CD4-positive, alpha-beta T cell treated with Interleukin-17A for 4 hours (primary cell): Measurements from ENCODE around the gene TFEB.

ENCODE experiments used
- DNase-seq: peaks from one replicate; pipeline ENCODE4 v3.0.0-alpha.2; 2020; ENCODE audit warnings: mixed read lengths

Gene TFEB

DNA sequence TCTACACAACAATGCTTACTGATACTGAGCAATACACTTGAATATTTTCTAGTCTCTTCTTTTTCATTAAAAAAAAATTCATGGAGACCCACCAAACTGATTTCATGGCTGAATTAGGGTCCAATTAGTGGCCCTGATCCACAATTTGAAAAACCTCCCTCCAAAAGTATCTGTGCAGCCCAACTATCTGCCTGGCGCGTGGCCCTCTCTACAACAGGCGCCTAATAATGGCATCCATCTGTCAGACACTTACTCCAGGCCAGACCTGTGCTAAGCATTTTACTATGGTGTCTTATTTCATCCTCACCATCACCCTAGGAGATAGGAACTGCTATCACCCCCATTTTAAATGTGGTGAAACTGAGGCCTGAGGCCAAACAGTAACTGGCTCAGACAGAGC lies 14.0 kb downstream of the TFEB start:
- no peak for DNase-seq

DNA sequence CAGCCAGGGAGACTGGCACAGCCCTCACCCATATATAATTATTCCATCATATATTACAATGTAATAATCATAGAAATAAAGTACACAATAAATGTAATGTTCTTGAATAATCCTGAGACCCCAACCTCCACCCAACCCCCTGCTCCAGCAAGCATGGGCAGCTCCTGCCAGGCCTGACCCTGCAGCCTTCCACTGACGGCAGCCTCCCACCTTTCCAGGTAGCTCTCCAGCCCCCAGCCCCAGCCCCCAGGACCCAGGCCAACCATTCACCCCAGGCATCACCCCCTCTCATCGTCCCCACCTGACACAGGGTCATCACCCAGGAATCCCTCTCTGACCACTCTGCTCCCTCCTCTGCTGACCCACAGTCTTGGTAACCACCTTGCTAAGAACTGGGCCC lies 14.6 kb downstream of the TFEB start:
- no peak for DNase-seq

DNA sequence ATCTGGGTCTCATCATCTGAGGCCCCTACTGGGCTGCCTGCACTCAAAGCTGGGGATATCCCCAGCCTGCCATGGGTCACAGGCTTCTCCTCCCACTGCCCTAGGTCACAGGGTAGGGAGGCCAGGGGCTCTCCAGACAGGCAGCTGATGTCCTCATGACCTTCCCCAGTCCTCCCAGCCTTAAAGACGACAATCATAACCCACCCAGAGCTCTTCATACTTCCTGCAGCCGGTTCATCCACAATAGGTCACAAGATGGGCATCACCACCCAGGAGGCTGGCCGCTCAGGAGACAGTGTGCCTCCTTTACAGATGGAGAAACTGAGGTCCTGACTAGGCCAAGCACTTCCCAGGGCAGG lies 15.2 kb downstream of the TFEB start:
- no peak for DNase-seq

DNA sequence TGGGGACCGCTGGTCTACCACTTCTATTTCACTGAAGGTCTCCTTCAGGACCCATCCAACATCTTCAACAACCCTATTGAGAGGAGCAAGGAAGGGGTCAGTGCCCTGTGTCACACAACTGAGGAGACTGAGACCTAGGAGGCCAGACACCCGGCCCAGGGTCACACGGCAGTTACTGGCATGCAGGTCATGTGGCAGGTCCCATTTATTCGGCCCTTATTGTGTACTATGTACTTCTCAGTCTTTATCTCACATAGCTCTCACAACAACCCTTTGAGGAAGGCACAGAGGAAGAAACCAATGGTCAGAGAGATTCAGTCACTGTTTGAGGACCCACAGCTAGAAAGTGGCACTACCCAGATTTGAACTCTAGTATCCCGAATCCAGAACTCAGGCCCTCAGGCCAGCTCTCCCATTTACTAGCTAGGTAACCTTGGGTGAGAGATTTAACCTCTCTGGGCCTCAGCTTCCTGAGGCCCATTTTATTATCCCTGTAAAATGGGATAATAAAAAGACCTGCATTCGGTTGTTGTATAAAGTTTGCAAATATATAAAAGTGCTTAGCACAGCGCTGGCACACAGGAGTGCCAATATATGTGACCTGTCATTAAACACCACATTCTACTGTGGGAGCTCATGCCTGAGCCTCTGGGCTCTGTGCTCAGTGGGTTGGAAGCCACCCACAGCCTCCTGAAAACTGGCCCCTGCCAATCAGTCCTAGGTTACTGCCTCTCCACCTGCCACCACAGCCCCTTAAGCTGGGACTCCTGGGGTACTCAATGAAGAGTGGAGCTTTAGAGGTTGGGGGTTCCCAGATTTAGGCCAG lies 15.8 kb downstream of the TFEB start:
- DNase-seq = no peak

DNA sequence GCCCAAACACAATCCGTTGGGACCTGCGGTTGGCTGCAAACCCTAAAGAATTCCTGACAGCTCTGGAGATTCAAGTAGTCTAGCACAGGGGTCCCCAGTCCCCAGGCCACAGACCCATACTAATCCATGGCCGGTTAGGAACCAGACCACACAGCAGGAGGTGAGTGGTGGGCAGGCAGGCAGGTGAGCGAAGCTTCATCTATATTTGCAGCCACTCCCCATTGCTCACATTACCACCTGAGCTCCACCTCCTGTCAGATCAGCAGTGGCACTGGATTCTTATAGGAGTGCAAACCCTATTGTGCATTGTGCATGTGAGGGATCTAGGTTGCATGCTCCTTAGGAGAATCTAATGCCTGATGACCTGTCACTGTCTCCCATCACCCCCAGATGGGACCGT lies 16.6 kb downstream of the TFEB start:
- no peak for DNase-seq

DNA sequence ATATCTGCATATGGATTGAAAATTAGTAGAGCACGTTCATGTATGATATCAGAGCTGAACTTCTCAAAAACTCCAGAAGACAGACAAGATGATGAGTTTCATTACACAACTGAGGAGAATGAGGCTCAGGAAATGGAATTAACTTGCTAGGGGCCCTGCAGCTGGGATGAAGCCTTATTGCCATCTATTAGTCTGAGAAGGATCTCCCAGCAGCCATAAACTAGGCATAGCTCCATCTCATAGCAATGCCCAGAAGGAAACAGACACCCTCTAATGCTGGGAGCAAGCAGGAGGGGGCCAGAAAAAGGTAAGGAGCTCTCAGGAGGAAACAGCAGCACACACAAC lies 18.0 kb downstream of the TFEB start:
- no peak for DNase-seq

DNA sequence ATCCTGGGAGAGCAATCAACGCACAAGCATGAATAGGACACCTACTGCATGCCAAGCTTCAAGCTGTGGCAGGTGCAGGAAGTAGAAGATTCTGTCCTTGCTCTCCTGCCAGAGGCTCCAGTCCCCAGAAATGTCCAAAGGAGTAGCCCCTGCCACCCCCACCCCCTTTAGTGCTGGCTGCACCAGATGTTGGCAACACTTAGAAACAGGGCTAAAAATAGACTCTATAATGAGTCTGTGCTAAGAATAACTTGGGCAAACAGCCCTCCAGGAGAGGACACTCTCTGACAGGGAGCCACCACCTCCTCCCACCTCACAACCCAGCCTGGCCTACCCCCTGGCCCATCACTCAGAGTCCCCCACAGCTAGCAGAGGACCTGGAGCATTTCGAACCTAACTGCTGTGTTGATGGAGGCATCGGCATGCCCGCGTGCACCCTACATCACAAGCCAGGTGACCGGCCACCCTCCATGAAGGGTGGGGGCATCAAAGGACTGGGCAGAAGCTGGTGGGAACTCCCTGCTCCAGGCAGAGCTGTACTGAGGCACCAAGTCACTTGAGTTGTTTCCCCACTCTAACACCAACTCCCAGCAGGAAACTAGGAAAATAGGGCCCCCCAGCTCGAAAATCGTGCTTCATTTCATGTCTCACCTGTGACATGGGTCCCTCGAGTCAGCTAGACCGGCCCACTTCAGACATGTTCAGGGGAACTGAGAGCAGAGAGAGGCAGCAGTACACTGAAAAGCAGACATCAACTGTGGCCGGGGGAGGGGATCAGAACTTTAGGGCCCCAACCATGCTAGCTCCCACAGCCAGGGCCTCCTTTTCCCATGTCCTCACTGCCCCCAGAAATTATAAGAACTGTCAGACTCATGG lies 18.7 kb downstream of the TFEB start:
- DNase-seq = no peak

DNA sequence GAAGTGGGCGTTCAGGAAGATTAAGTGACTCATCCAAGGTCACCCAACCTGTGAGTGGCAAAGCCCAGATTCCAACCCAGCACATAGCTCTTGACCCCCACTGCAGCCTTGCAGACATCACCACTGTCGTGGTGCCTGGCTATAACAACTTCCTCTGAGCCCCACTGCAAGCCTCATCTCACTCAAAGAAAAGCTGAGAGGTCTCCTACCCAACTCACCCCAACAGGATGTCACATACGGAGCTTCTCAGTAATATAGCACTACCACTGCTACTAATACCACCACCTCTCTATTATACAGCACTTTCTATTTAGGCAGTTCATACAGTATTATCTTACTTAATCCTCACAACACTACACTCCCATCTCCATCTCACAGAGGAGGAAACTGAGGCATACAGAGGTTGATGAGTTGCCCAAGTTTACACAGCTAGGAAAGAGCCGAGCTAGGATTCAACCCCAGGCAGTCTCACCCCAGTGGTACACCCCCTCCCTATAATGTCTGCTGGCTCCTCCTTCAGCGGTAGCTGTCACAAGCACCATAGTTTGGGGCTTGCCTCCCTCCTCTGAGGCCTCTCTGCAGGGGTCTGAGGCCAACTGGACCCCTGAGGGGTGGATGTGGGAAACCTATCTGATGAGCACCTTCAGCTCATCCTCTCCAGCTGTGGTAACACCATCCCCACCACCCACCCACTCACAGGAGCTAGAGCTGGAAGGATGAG lies 19.5 kb downstream of the TFEB start:
- DNase-seq = no peak

DNA sequence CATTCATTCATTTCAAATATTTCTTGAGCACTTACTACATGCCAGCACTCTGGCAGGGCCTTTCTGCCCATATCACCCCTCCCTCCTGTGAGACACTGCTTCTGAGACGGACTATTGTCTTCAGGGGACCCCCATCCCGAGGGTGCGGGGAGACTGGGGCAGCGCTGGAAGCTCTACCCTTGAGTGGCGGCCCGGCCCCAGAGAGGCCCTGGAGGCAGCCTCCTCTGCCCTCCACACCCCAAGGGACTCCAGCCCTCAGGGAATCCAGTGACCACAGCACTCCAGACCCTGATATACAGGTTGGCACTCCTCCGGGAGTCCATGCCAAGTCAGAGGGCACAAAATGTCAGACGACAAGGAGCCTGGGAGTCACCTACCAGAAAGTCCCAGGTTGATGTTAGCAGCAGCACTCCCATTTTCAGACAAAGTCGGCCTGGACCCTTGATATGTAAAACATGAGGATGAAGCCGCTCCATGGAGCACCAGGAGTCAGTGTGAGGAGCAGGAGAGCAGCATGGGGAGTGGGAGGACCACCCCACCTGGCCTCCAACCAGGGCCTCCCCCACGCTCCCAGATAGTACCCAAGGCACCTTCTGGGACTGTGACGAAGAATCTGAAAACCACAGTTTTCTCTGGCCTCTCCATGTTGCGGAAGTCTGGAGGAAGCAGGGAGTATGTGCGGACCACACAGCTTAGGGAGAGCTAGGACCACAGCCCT lies 20.7 kb downstream of the TFEB start:
- DNase-seq = no peak

DNA sequence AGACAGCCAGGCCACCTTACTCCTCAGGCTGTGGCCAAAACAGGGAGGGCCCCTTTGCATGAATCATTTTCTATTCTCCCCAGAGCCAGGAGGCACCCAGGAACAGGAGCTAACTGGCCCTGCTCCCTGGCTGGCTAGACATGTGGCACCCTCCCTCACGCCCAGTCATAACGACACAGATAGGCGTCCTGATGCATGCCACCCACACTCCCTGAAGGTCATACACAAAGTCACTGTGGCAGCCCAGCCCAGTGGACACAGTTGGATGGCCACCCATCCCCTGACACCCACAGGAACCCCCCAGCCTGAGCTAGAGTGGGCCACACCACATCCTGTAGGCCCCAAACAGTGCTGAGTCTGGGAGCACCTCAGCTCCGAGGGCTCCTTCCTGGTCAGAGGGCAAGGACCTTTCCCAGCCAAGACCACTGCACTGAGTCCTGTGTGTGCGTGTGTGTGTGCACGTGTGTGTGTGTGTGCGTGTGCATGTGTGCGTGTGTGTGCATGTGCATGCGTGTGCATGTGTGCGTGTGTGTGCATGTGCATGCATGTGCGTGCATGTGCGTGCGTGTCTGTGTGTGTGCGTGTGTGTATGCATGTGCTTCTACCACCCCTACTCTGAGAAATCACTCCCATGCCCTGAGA lies 21.6 kb downstream of the TFEB start:
- DNase-seq = no peak

DNA sequence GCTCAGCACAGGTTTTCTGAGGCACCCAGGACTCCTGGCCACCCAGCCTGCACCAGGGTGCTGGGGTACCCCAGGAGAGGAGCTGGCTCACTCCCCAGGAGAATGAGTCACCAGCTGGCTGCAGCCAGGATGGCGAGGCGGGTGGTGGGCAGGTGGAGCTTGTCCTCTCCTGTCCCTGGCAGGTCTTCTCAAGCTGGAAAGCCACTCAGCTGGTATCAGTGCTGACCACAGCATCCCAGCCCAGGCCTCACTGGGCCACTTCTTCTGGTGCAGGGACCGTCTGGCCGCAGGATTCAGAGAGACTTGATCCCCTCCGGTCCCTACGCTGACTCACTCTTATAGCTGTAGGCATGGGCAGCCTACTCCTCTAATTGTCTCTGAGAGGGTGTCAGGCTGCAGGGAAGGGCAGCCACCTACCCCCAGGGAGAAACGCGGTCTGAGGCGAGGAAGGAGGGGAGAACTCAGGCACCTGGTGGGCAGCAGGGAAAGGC lies 22.2 kb downstream of the TFEB start:
- no peak for DNase-seq

DNA sequence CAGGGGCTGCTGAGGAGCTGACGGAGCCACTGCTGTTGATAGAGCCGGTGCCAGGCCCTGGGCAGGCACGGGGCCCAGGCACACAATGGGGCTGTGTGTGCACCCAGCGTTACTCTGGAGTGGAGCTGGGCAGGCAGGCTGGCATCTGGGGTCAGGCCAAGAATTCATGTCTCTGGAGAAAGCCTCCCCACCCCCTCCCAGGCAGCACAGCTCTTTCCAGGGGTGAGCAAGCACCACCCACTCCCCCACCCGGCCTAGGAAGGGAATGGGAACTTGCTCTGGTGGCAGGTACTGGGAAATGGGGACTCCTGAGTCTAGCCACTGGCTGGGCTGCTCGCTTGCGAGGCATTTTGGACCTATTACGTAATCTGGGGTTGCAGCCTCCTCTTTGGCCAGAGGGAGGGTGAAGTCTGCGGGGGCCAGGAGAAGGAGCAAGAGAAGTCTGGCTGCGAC lies 22.7 kb downstream of the TFEB start:
- DNase-seq = no peak

DNA sequence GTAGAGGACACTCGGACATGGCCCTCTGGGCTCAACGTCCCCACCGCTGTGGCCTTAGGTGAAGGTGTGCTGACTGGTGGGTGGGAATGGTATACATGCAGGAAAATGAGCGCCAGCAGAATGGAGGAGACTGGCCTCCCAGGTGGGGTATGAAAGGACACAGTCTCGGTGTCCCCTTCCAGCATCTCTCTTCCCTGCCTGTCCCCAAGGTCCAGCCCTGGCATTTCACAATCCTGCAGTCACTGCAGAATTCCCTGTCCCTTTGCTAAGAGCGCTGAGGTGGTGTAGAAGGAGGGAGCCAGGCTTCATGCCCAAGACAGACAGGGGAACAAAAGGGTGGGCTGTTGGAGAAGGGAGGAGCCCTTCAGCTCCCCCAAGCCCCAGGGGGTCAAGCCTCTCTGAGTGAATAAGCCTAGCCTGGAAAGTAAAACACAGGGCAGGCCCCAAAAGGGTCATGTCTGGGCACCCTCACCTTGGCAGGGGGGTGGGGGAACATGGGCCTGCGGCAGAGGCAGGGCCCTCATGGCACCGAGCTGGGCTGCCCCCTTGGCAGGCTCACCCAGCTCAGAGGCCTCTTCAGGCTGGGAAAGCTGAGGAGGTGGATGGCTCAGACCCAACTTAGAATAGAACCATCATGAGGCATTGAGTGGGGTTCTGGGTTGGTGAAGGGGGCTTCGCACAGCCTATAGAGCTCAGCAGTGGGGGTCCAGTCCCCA lies 23.9 kb downstream of the TFEB start:
- DNase-seq = no peak

DNA sequence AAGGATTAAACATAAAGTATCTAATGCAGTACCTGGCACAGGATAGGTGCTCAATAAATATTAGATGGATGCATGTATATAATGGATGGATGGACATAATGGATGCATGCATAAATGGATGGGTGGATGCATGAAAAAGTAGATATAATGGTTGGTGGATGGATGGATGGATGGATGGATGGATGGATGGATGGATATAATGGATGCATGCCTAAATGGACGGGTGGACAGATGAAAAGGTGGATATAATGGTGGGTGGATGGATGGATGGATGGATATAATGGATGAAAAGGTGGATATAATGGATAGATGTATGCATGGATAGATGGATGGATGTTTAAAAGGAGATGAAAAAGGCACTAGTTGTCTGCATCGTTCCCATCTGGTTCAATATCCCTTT lies 26.0 kb downstream of the TFEB start:
- DNase-seq = no peak

DNA sequence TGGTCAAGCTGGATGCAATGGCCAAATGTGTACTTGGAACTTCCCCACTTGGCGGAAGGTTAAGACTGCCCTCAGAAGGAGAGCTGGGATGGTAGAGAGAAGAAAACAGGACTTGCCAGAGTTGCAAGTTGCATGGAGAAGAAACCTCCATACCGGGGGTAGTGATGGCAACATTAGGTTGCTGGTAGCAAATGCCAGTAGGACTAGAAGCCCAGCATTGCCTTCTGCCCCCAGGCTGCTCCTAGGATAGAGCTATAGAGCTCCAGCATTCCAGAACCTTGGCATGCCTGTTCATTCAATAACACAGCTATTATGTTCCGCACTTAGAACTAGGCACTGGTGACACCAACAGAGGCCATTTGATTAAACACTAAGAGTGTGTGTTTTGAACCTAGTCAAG lies 26.6 kb downstream of the TFEB start:
- no peak for DNase-seq

DNA sequence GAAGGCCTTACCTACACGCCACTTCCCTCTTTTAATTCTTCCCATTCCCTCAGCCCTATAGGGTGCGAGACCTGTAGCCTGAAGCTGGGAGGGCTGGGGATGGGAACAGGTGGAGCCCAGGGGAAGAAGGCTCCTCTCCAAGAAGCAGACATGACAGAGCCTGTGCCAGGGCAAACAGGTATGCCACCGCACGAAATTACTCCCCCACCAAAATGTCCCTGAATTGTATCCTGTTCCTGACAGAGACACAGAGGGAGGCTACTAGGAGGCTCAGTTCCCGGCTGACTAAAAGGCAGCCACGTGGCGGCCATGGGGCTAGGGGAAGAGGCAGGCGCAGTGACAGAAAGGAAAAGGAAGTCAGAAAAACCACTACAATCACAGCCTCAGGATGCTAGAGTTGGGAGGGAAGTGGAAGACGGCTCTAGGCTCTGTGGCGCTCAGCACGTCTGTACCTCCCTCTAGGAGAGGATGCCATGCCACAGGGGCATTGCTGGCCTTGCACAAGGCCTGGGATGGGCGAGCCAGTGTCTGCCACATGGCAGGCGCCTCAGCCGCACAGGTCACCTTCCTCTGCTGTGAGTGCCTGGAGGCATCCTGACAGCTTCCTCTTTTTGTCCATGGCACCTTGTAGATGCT lies 27.7 kb downstream of the TFEB start:
- peak; percentile 65 for DNase-seq

DNA sequence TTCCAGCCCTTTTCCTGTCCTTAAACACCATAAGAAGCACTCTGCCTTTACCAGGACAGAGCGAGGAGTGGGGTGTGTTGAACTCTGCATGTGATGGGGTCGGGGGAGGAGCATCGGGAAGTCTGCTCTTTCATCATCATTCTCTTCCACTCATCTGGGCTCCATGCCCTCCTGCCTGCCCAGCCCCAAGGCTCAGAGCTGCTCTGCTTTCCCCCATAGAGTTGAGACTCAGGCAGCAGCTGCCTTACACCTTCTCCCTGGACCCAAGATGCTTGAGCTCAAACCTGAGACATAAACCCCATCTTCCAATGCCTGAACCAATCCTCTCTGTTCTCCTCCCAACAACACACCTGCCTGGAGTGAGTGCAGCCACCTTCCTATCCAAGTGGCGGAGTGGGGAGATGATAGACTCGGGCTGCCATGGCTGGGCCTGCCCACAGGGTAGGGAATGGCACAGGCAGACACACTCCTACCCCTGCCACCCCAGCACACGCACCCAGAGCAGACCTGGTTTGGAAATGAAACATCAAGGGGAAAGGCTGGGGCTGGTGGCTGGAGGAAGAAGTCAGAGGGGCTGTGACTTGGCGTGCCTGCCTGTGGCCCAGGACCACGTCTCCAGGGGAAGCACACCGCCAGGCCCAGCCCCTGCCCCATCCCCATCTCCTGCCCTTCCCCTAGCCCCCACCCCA lies 28.4 kb downstream of the TFEB start:
- DNase-seq = no peak

DNA sequence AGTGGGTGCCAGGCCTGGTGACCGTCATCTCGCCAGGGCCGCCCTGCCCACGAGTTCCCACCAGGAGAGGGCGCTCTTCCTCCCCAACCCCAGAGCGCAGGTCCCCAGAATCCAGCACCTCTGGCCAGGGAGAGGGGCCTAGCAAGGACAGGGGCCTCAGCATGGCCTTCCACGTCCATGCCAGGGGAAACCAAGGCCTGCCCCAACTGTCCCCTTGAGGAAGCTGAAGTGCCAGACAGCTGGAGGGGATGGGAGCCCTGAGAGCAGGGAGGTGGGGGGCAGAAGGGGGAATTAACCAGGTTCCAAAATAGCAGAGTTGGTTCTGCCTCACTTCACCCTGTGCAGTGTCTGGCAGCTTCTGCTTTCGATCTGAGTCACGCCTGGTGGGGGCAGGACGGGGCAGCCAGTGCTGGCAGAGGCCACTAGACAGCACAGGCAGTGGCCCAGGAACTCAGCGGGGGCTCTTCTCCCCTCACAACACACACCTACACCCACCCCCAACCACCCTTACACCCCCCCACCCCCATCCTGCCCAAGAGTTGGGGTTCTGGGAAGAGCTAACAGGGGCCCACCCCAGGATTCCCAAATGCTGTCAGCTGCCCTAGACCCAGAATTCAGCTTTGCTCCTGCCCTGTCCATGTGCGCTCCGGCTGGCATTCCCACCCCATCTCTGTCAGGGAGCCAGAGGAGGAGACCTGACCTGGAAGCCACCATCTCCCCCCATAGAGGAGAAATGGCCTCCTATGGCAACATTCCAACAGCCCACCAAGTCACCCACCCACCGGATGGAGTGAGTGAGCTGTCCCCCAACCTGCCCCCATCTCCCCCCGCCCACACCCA lies 29.2 kb downstream of the TFEB start:
- DNase-seq = peak; percentile 49

DNA sequence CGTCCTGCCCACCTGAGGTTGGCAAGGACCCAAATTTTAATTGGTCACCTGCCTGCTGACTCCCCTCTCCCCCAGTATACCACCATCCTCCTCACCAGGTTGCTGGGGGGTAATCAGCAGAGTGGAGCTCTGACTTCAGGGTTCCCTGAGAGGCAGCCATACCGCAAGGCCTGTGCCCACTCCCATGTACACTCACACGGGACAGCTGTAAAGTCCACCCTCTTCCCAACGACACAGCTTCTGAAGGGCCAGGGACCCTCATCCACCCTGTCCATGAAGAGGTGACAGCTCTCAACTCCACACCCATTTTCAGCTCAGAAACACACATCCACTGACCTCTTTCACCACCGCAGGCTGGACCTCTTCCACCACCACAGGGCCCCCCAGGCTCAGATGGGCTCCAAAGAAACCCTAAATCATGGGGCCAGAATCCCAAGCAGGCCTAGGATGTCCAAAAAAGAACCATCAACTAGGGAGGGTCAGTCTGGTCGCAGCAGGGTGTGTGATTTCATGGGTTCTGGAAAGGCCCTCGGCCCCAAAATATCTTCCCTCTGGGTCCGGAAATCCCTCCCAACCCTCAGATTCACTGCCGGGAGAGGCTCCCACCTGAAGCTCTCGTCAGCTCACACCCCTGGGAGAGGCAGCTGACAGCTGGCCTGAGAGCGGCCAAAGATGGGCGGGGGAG lies 30.0 kb downstream of the TFEB start:
- DNase-seq = no peak
